Stimulated activated CD4-positive, alpha-beta T cell treated with anti-CD3 and anti-CD28 coated beads, Interleukin-2, amount 100 ng/mL, for 48 hours (primary cell): ENCODE data around the gene NSG1.
"Not testable (repeated sequence)": the region's sequence is repeated elsewhere in the genome, so short reads cannot be mapped to it uniquely, and the experiment has no call there.

Experiments used
- DNase-seq, 2 donors: peaks; one replicate each; pipeline ENCODE4 v3.0.0-alpha.2; 2020

The NSG1 gene

GRCh38 chr4:4437798-4438470 is 51.0 kb downstream of the NSG1 start:
- no peak for DNase-seq

- no peak for DNase-seq
These were observed 52.0 kb downstream of the NSG1 start for GRCh38 chr4:4438891-4439290.

GRCh38 chr4:4439782-4440181 is 52.9 kb downstream of the NSG1 start:
- no peak for DNase-seq

GRCh38 chr4:4440333-4441061 is 53.6 kb downstream of the NSG1 start:
- DNase-seq, result no peak

GRCh38 chr4:4443821-4444220 is 56.9 kb downstream of the NSG1 start:
- DNase-seq, result no peak

- no peak for DNase-seq
These were observed 59.5 kb downstream of the NSG1 start for GRCh38 chr4:4446434-4446833.

- DNase-seq, result no peak
These were observed 68.4 kb downstream of the NSG1 start for GRCh38 chr4:4455210-4455865.

- no peak for DNase-seq
These were observed 69.4 kb downstream of the NSG1 start for GRCh38 chr4:4456351-4456750.

- no peak for DNase-seq
These were observed 70.1 kb downstream of the NSG1 start for GRCh38 chr4:4456816-4457578.

GRCh38 chr4:4457803-4458553 is 71.1 kb downstream of the NSG1 start:
- no peak for DNase-seq

GRCh38 chr4:4459181-4459580 is 72.3 kb downstream of the NSG1 start:
- DNase-seq, result no peak

- DNase-seq, result no peak
These were observed 73.9 kb downstream of the NSG1 start for GRCh38 chr4:4460759-4461158.

GRCh38 chr4:4461178-4461577 is 74.3 kb downstream of the NSG1 start:
- no peak for DNase-seq

GRCh38 chr4:4461850-4462249 is 74.9 kb downstream of the NSG1 start:
- peak in 1 of 2 donors; percentile 15 for DNase-seq

GRCh38 chr4:4462970-4463369 is 76.1 kb downstream of the NSG1 start:
- no peak for DNase-seq

- not testable (repeated sequence) for DNase-seq
These were observed 78.3 kb downstream of the NSG1 start for GRCh38 chr4:4465238-4465637.
